HG02840 (cell line): ENCODE results near the gene CD36.

ENCODE experiments used
- ATAC-seq: cut with Tn5 transposase; IDR thresholded peaks from one replicate; pipeline ENCODE4 v1.9.1; 2021; ENCODE audit warnings: mild to moderate bottlenecking, moderate library complexity, moderate number of reproducible peaks; ENCODE audit not compliant: unreplicated experiment, low FRiP score

Gene CD36

DNA sequence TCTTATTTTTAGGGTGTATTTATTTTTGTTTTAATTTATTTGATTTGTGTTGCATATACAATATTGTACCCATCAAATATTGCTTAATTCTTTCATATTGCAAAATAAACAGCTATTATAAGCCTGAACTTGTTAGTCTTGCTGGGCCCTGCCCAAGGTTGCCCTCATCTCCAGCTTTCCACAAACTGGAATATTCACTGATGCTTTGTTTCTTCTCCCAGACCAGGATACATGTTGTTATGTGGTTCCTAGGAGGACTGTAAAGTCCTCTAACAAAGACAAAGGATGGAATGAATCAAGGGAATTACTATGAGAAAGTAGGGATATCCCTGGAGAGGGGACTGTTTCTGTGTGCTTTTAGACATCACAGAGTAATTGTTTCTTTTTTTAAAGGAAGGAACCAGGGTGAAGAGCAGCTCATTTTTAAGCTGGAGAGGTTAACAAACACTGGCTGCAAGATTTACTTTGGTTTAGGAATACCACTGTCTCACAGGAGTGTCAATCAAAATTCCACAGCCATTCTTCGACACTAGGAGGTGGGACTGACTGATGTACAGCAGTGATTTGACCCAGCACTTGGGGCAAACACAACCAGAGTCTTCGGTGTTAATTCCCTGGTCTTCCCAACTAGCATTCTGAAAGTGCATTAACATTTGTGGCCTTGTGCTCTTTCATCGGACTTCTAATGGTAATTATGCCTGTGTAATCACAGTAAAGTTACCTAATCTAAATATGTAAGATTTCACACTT lies 14.8 kb upstream of the CD36 start:
- ATAC-seq, result no peak

GRCh38 chr7:80624763-80625162 lies 13.7 kb upstream of the CD36 start:
- ATAC-seq, result no peak

- no peak for ATAC-seq
These were observed 9.4 kb upstream of the CD36 start for GRCh38 chr7:80629023-80629422.

DNA sequence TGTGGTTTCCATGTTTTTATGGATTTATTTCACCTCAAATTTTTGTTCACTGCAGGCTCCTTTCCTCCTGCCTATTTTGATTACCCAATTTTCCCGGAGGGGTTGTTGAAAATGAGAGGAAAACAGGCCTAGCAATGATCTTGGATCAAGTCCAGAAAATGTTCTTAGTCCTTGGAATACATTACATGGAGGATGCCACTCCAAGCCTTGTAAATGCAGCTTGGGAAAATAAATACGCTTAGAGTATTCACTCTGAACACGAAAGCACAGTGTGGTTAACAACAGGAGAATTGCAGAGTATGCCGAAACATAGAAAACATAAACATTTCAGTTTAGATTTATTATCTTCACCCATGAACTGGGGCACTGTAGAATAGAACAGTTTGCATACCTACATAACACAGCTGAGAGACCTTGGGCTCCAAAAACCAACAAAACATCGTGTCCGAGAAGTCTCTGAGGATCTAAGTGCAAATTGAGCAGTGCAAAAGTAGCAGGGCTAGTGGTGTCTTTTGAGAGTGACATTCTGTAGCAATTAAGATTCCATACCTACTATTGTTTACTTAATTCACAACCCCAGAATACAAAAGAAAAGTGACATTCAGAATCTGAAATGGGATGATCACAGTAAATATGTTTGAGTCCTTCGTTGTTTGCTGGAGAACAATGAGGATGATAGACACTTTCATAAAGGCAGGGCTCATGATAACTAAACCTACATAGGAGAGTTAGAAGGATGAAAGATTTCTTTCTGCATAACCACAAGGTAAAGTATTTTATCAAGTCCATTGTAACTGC lies 7.6 kb upstream of the CD36 start:
- ATAC-seq, result no peak

- no peak for ATAC-seq
These were observed 7.0 kb upstream of the CD36 start for GRCh38 chr7:80631421-80631820.

GRCh38 chr7:80632139-80632538 lies 6.3 kb upstream of the CD36 start:
- ATAC-seq, result no peak

DNA sequence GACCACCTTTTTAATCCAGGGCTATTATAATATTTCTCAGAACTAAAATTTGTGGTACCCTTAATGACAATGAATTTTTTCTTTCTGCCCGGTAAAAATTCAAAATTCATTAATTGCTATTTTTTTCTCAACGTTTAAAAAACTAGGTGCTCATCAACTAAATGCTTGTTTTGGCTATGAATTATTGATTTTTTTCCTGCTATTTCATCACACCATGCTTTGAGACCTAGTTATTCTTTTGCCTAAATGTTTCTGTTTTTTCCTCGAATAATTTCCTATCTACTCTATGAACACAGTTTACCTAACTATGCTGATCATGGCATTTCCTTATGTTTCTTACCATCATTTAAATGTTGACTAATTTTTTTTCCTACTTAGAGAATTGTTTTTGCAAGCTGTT lies 5.6 kb upstream of the CD36 start:
- no peak for ATAC-seq

DNA sequence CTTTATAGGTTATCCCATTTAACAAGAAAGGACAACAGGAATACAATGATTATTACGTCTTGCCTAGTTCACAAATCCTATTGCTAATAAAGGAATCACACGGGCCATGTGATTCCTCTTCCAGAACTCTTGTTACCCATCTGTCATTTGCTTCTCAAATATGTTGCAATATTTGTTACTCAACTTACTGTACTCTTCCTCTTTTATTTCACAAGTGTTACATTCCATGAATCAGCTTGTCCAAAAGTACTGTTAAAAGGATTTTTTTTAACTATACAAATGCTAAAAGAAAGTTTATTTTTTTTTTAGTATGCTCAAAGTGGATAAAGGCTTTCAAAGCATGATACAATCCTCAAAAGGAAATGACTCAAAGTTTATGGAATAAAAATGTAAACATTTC lies 3.9 kb upstream of the CD36 start:
- ATAC-seq, result no peak

GRCh38 chr7:80635533-80635932 lies 2.9 kb upstream of the CD36 start:
- ATAC-seq, result no peak

GRCh38 chr7:80635998-80636397 lies 2.4 kb upstream of the CD36 start:
- ATAC-seq, result no peak

- no peak for ATAC-seq
These were observed 1.7 kb upstream of the CD36 start for GRCh38 chr7:80636709-80637108.

- ATAC-seq, result no peak
These were observed 988 bp upstream of the CD36 start for GRCh38 chr7:80637454-80637853.

DNA sequence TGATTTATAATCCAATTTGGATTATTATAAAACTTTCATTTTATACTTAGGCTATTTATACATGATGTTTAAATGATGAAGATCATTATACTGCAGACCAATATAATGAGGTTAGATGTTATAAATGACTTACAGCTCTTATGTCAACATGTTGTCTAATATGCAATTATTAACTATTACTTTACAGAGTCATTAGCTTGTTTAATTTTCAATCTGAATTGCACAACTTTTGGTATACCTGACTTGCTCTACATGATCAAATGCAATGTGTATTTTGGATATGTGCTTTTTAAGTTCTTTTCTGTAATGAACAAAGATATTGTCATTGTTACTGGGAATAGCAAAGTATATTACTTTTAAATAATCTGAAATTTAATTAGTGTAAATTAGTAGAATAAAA lies 569 bp downstream of the CD36 start:
- ATAC-seq, result no peak

GRCh38 chr7:80640846-80641245 lies 2.4 kb downstream of the CD36 start:
- ATAC-seq, result no peak

DNA sequence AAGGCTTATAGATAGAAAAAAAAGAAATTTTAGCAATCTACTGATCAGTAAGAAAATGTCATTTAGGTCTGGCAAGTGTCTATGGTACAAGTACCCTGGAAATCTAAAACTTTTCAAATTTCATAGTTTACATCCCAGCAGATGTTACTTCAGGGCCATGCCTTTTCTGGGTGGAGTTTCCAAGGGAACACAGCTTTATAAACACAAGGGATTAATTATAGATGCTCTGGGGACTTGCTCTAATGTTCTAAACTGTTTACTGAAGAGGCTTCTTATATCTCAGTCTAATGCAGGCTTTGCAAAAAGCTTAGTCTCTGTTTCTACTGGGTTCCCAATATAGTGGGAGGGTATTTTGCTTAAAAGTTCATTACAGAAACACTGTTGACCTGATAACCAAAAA lies 3.1 kb downstream of the CD36 start:
- ATAC-seq, result no peak

GRCh38 chr7:80642871-80643270 lies 4.4 kb downstream of the CD36 start:
- ATAC-seq, result no peak

- no peak for ATAC-seq
These were observed 5.0 kb downstream of the CD36 start for GRCh38 chr7:80643336-80643915.

GRCh38 chr7:80644054-80644453 lies 5.6 kb downstream of the CD36 start:
- no peak for ATAC-seq

GRCh38 chr7:80646083-80646865 lies 7.8 kb downstream of the CD36 start:
- no peak for ATAC-seq

- ATAC-seq, result no peak
These were observed 9.0 kb downstream of the CD36 start for GRCh38 chr7:80647436-80647835.

GRCh38 chr7:80648031-80648600 lies 9.7 kb downstream of the CD36 start:
- no peak for ATAC-seq
